Central memory CD8-positive, alpha-beta T cell (primary cell): ENCODE results near the gene CLIC4.
"Not testable (repeated sequence)": the region's sequence is repeated elsewhere in the genome, so short reads cannot be mapped to it uniquely, and the experiment has no call there.

Source experiments
- ATAC-seq: fragments of 150-1000 bp; cut with Tn5 transposase; replicated peaks from 2 replicates; pipeline ENCODE4 v1.10.0; 2022; ENCODE audit warnings: mild to moderate bottlenecking, moderate FRiP score, moderate number of reproducible peaks; ENCODE audit not compliant: poor library complexity, severe bottlenecking; ENCODE audit errors: extremely low read depth
- DNase-seq, 2 donors: peaks; one replicate each; pipeline ENCODE4 v3.0.0; 2021; ENCODE audit warnings: low spot score in 2 of 2
- H3K27ac Mint-ChIP-seq: one replicate; pipeline ENCODE4 v1.8.0; 2022; ENCODE audit warnings: low read depth, mild to moderate bottlenecking, moderate library complexity, mixed read lengths
- H3K27me3 Mint-ChIP-seq: one replicate; pipeline ENCODE4 v1.8.0; 2022; ENCODE audit warnings: mixed read lengths
- H3K36me3 Mint-ChIP-seq: one replicate; pipeline ENCODE4 v1.8.0; 2022; ENCODE audit warnings: mild to moderate bottlenecking, moderate library complexity, mixed read lengths; ENCODE audit not compliant: insufficient read depth
- H3K4me1 Mint-ChIP-seq: one replicate; pipeline ENCODE4 v1.8.0; 2022; ENCODE audit warnings: mixed read lengths
- H3K4me3 Mint-ChIP-seq: one replicate; pipeline ENCODE4 v1.8.0; 2022; ENCODE audit warnings: mild to moderate bottlenecking, moderate library complexity, mixed read lengths
- H3K9me3 Mint-ChIP-seq: one replicate; pipeline ENCODE4 v1.8.0; 2022; ENCODE audit warnings: mixed read lengths

Gene CLIC4

GRCh38 chr1:24708938-24709337 lies 36.3 kb upstream of the CLIC4 start:
- DNase-seq = no peak
- Mint-ChIP-seq H3K27ac (no peak overlapping the region), H3K4me3 (no peak overlapping the region), H3K9me3 (no peaks in the 10 kb centered on the region), H3K4me1 (peaks cover 14% of the 10 kb centered on the region), H3K27me3 (no peaks in the 10 kb centered on the region), H3K36me3 (no peaks in the 10 kb centered on the region)
- no peak for ATAC-seq

DNA sequence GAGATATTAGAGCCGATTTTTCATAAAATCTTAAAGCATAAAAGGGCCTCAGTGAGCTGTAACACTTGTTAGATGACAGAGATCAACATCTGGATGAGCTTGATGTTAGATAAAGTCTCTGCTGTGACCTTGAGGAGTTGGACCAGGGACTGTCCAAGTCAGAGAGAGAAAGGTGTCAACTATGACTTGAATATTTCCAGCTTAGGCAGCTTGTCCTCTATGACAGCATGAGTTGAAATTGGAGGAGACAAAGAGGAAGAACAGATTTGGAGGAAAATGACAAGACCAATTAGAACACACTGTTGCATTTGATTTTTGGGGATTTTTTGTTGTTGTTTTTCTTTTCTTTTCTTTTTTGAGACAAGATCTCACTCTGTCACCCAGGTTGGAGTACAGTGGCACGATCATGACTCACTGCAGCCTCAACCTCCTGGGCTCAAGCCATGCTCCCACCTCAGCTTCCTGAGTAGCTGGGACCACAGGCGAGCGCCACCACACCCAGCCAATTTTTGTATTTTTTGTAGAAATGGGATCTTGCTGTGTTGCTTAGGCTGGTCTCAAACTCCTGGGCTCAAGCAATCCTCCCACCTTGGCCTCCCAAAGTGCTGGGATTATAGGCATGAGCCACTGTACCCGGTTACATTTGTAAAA lies 35.3 kb upstream of the CLIC4 start:
- no peak for DNase-seq
- no peaks in the 10 kb centered on the region for H3K9me3 Mint-ChIP-seq
- no peaks in the 10 kb centered on the region for H3K27me3 Mint-ChIP-seq
- no peaks in the 10 kb centered on the region for H3K36me3 Mint-ChIP-seq
- H3K4me3 Mint-ChIP-seq = no peak overlapping the region
- no peak overlapping the region for H3K27ac Mint-ChIP-seq
- ATAC-seq = no peak
- peaks cover 14% of the 10 kb centered on the region for H3K4me1 Mint-ChIP-seq

- DNase-seq = no peak
- H3K27ac Mint-ChIP-seq = no peak overlapping the region
- H3K27me3 Mint-ChIP-seq = no peaks in the 10 kb centered on the region
- H3K4me1 Mint-ChIP-seq = peaks cover 8% of the 10 kb centered on the region
- no peaks in the 10 kb centered on the region for H3K9me3 Mint-ChIP-seq
- ATAC-seq = no peak
- no peaks in the 10 kb centered on the region for H3K36me3 Mint-ChIP-seq
- no peak overlapping the region for H3K4me3 Mint-ChIP-seq
Measured at GRCh38 chr1:24711329-24711728, 33.9 kb upstream of the CLIC4 start.

DNA sequence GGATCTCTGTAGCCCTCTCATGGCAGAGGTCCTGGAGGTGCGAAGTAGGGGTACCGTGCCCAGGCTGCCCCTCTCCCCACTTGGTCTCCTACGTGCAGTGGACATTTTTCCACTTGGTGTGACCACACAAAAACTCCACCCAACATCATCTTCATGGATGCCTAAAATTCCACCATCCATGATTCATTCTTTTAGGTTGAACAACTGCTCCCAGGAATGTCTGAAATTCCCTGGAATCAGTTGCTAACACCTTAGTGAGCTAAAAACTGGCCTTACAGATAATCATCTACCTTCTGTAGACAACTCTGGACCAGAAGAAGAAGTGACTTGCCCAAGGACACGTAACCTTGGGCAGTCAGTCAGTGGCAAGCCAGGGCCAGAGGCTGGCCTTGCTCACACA lies 32.1 kb upstream of the CLIC4 start:
- peaks cover 8% of the 10 kb centered on the region for H3K4me1 Mint-ChIP-seq
- no peaks in the 10 kb centered on the region for H3K36me3 Mint-ChIP-seq
- H3K27ac Mint-ChIP-seq = no peak overlapping the region
- ATAC-seq (no peak), DNase-seq (no peak)
- no peaks in the 10 kb centered on the region for H3K27me3 Mint-ChIP-seq
- no peaks in the 10 kb centered on the region for H3K9me3 Mint-ChIP-seq
- H3K4me3 Mint-ChIP-seq = no peak overlapping the region

DNA sequence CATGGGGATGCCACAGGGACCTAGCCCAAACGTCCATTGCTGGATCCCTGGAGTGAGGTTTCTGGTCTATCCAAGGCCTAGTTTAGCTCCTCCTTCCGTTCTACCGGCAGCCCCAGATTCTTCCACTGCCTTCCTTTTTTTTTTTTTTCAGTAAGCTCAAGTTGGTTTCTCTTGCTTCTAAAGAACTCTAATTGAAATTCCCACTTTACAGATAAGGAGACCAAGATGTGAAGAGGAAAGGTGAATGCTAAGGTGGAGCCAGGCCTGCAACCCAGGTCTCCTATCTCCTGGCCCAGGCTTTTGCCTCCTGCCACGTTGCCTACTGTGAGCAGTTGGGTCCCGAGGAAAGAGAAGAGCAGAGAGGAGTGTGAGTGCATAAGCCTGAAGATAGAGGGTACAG lies 31.5 kb upstream of the CLIC4 start:
- H3K4me1 Mint-ChIP-seq = peaks cover 8% of the 10 kb centered on the region
- no peak overlapping the region for H3K4me3 Mint-ChIP-seq
- H3K27me3 Mint-ChIP-seq = no peaks in the 10 kb centered on the region
- DNase-seq (no peak), ATAC-seq (no peak)
- no peaks in the 10 kb centered on the region for H3K9me3 Mint-ChIP-seq
- no peaks in the 10 kb centered on the region for H3K36me3 Mint-ChIP-seq
- H3K27ac Mint-ChIP-seq = no peak overlapping the region

GRCh38 chr1:24714859-24715520 lies 30.3 kb upstream of the CLIC4 start:
- Mint-ChIP-seq H3K27ac (peak overlapping the region; percentile 25), H3K9me3 (no peaks in the 10 kb centered on the region), H3K27me3 (no peaks in the 10 kb centered on the region), H3K36me3 (no peaks in the 10 kb centered on the region), H3K4me1 (peaks cover 3% of the 10 kb centered on the region), H3K4me3 (no peak overlapping the region)
- DNase-seq (no peak), ATAC-seq (no peak)

DNA sequence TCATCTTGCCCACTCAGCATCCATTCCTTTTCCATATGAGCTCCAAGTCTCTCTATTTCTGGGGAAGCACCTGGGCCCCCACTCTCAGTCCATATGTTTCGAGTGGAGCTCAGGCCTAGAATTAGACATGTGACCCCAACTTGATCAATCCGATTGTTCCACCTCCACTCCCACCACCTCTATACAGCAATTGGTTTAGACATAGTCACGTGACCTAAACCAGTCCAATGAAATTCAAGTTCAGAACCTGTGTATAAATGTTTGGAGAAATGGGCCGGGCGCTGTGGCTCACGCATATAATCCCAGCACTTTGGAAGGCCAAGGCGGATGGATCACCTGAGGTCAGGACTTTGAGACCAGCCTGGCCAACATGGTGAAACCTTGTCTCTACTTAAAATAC lies 29.6 kb upstream of the CLIC4 start:
- H3K27ac Mint-ChIP-seq = no peak overlapping the region
- no peak for DNase-seq

DNA sequence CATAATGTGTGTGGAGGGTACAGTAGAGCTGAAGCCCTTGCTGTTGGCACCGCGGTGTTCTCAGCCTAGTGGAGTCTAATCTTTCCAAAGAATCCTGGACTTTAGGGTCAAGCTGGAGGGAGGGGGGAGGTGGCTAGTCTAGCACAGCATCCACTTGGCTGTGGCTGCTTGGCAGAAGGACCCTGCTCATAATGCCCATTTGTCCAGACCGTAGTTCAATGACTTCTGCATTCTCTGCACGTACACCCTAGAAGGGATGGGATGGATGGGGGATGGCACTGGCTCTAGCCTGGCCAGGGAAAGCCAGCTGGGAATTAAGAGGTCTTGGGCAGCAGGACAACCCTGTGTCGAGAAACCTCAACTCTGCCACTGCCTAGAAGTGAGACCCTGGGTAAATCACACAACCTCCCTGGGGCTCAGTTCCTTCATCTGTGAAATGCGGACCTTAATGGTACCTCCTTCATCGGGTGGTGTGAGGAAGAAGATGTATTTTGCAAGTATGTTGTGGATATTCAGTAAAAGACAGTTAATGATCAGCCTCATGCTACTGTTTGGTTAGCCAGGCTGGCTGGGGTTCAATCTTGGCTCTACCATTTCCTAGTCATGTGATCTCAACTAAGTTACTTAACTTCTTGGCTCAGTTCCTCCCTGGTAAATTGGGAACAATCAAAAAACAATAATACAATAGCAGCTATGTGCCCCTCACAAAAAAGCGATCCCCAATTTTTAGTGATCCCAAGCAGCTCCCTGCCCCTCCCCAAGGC lies 27.2 kb upstream of the CLIC4 start:
- DNase-seq = no peak
- Mint-ChIP-seq H3K36me3 (peaks cover 2% of the 10 kb centered on the region), H3K9me3 (no peaks in the 10 kb centered on the region), H3K4me3 (no peak overlapping the region), H3K27ac (no peak overlapping the region), H3K27me3 (no peaks in the 10 kb centered on the region), H3K4me1 (peaks cover 4% of the 10 kb centered on the region)
- no peak for ATAC-seq

More for the DNA sequence above, 29.6 kb upstream of the CLIC4 start:
- no peaks in the 10 kb centered on the region for H3K36me3 Mint-ChIP-seq
- no peak overlapping the region for H3K4me3 Mint-ChIP-seq
- H3K27me3 Mint-ChIP-seq = no peaks in the 10 kb centered on the region
- H3K9me3 Mint-ChIP-seq = no peaks in the 10 kb centered on the region
- ATAC-seq = no peak
- no peaks in the 10 kb centered on the region for H3K4me1 Mint-ChIP-seq

- Mint-ChIP-seq H3K27ac (no peak overlapping the region), H3K4me1 (peaks cover 4% of the 10 kb centered on the region), H3K4me3 (peak overlapping the region; percentile 20), H3K27me3 (no peaks in the 10 kb centered on the region), H3K9me3 (no peaks in the 10 kb centered on the region), H3K36me3 (peaks cover 2% of the 10 kb centered on the region)
- ATAC-seq (no peak), DNase-seq (no peak)
Measured at GRCh38 chr1:24720152-24720551, 25.1 kb upstream of the CLIC4 start.

DNA sequence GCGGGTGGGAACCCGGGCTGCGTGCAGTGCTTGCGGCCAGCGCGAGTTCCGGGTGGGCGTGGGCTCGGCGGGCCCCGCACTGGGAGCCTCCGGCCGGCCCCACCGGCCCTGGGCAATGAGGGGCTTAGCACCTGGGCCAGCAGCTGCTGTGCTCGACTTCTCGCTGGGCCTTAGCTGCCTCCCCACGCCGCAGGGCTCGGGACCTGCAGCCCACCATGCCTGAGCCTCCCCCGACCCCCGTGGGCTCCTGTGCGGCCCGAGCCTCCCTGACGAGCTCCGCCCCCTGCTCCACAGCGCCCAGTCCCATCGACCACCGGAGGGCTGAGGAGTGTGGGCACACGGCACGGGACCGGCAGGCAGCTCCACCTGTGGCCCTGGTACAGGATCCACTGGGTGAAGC lies 23.7 kb upstream of the CLIC4 start:
- ATAC-seq = no peak
- Mint-ChIP-seq H3K4me1 (peaks cover 4% of the 10 kb centered on the region), H3K27me3 (no peaks in the 10 kb centered on the region), H3K27ac (no peak overlapping the region), H3K36me3 (peaks cover 2% of the 10 kb centered on the region), H3K9me3 (no peaks in the 10 kb centered on the region), H3K4me3 (no peak overlapping the region)
- no peak for DNase-seq

DNA sequence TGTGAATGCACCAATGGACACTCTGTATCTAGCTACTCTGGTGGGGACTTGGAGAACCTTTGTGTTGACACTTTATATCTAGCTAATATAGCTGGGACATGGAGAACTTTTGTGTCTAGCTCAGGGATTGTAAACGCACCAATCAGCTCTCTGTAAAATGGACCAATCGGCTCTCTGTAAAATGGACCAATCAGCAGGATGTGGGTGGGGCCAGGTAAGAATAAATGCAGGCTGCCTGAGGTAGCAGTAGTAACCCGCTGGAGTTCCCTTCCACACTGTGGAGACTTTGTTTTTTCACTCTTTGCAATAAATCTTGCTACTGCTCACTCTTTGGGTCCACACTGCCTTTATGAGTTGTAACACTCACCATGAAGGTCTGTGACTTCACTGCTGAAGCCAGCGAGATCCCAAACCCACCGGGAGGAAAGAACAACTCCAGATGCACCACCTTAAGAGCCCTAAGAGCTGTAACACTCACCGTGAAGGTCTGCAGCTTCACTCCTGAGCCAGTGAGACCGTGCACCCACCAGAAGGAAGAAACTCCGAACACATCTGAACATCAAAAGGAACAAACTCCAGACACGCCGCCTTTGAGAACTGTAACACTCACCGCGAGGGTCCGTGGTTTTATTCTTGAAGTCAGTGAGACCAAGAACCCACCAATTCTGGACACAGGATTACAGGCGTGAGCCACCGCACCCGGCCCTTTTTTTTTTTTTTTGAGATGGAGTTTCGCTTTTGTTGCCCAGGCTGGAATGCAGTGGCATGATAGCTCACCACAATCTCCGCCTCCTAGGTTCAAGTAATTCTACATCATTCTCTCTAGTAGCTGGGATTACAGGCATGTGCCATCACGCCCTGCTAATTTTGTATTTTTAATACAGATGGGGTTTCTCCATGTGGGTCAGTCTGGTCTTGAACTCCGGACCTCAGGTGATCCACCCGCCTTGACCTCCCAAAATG lies 22.9 kb upstream of the CLIC4 start:
- not testable (repeated sequence) for H3K27me3 Mint-ChIP-seq, H3K27ac Mint-ChIP-seq, H3K9me3 Mint-ChIP-seq, ATAC-seq, H3K36me3 Mint-ChIP-seq, DNase-seq, H3K4me1 Mint-ChIP-seq
- peak overlapping the region; percentile 67 for H3K4me3 Mint-ChIP-seq
